WTC11 (cell line): ENCODE data around the gene CALN1. TPM values are rescaled to one million over a fixed set of nuclear protein-coding genes. Genes with fewer than 3 reads are reported as not detected.

Experiments
- ATAC-seq: fragments of 200-7000 bp; cut with Tn5 transposase; 2 replicates; pipeline ENCODE4 v1.10.0; 2021; ENCODE audit warnings: mild to moderate bottlenecking, moderate library complexity
- CTCF ChIA-PET: fragments of 300-600 bp; sonication (Branson Sonifier 250); formaldehyde crosslinking; loops from one replicate; lab custom pipeline; 2021; ENCODE audit warnings: antibody characterized with exemption; lab: Charles Lee
- POLR2A ChIA-PET: fragments of 350-600 bp; sonication (Branson Sonifier 250); formaldehyde crosslinking; loops from one replicate; lab custom pipeline; 2021; ENCODE audit warnings: antibody characterized with exemption; lab: Charles Lee
- DNase-seq: peaks from one replicate; pipeline ENCODE4 v3.0.0; 2021; ENCODE audit warnings: low spot score
- H3K27ac Mint-ChIP-seq: 2 replicates; pipeline ENCODE4 v1.8.0; 2021; ENCODE audit warnings: mixed read lengths
- H3K27me3 Mint-ChIP-seq: 2 replicates; pipeline ENCODE4 v1.8.0; 2021; ENCODE audit warnings: low read depth, mild to moderate bottlenecking, moderate library complexity, mixed read lengths
- H3K36me3 Mint-ChIP-seq: 2 replicates; pipeline ENCODE4 v1.8.0; 2021; ENCODE audit warnings: mixed read lengths
- H3K4me1 Mint-ChIP-seq: 2 replicates; pipeline ENCODE4 v1.8.0; 2022; ENCODE audit warnings: mixed read lengths
- H3K4me3 Mint-ChIP-seq: 2 replicates; pipeline ENCODE4 v1.8.0; 2021; ENCODE audit warnings: mild to moderate bottlenecking, moderate library complexity, mixed read lengths
- H3K9me3 Mint-ChIP-seq: 2 replicates; pipeline ENCODE4 v1.8.0; 2021; ENCODE audit warnings: mixed read lengths
- AFF4 ChIP-seq: sonication (generic); formaldehyde crosslinking; IDR thresholded peaks from 2 replicates; pipeline ENCODE4 v1.8.1; 2023; ENCODE audit warnings: mild to moderate bottlenecking, missing genetic modification reagents, borderline replicate concordance
- AR ChIP-seq: fragments of 250-450 bp; sonication (Bioruptor Pico); IDR thresholded peaks from 2 replicates; pipeline ENCODE4 v1.9.0; 2021; ENCODE audit warnings: mild to moderate bottlenecking
- CREB1 ChIP-seq: sonication (generic); formaldehyde crosslinking; IDR thresholded peaks from 2 replicates; pipeline ENCODE4 v1.8.0; 2023; ENCODE audit warnings: mild to moderate bottlenecking, missing genetic modification reagents
- CREM ChIP-seq: sonication (generic); formaldehyde crosslinking; IDR thresholded peaks from 2 replicates; pipeline ENCODE4 v1.8.1; 2022; ENCODE audit warnings: mild to moderate bottlenecking, missing genetic modification reagents, moderate library complexity
- FOXJ3 ChIP-seq: sonication (generic); formaldehyde crosslinking; IDR thresholded peaks from 2 replicates; pipeline ENCODE4 v1.9.0; 2021; ENCODE audit warnings: missing genetic modification reagents, mild to moderate bottlenecking, borderline replicate concordance
- FOXK1 ChIP-seq: sonication (generic); formaldehyde crosslinking; IDR thresholded peaks from 2 replicates; pipeline ENCODE4 v1.8.0; 2022; ENCODE audit warnings: mild to moderate bottlenecking, moderate library complexity, missing genetic modification reagents
- FOXP4 ChIP-seq: sonication (generic); formaldehyde crosslinking; IDR thresholded peaks from 2 replicates; pipeline ENCODE4 v1.8.0; 2022; ENCODE audit warnings: mild to moderate bottlenecking, missing genetic modification reagents
- IRF1 ChIP-seq: sonication (generic); formaldehyde crosslinking; IDR thresholded peaks from 2 replicates; pipeline ENCODE4 v1.8.0; 2023; ENCODE audit warnings: missing genetic modification reagents
- MXD4 ChIP-seq: fragments of 250-450 bp; sonication (Bioruptor Pico); IDR thresholded peaks from 2 replicates; pipeline ENCODE4 v1.8.0; 2021; ENCODE audit warnings: mild to moderate bottlenecking, moderate library complexity, borderline replicate concordance
- PRDM15 ChIP-seq: sonication (generic); formaldehyde crosslinking; IDR thresholded peaks from 2 replicates; pipeline ENCODE4 v1.8.0; 2022; ENCODE audit warnings: missing genetic modification reagents
- PREB ChIP-seq: sonication (generic); formaldehyde crosslinking; IDR thresholded peaks from 2 replicates; pipeline ENCODE4 v1.8.1; 2022; ENCODE audit warnings: mild to moderate bottlenecking, missing genetic modification reagents, moderate library complexity, borderline replicate concordance
- RELA ChIP-seq: sonication (generic); formaldehyde crosslinking; IDR thresholded peaks from 2 replicates; pipeline ENCODE4 v1.8.1; 2022; ENCODE audit warnings: missing genetic modification reagents, mild to moderate bottlenecking, borderline replicate concordance
- SP1 ChIP-seq: sonication (generic); formaldehyde crosslinking; conservative IDR thresholded peaks from 2 replicates; pipeline ENCODE4 v1.8.1; 2022; ENCODE audit warnings: missing genetic modification reagents
- TCF7 ChIP-seq: sonication (generic); formaldehyde crosslinking; IDR thresholded peaks from 2 replicates; pipeline ENCODE4 v1.8.0; 2022; ENCODE audit warnings: mild to moderate bottlenecking, low read depth, missing genetic modification reagents, moderate library complexity
- USF1 ChIP-seq: sonication (generic); formaldehyde crosslinking; IDR thresholded peaks from 2 replicates; pipeline ENCODE4 v1.8.0; 2022; ENCODE audit warnings: mild to moderate bottlenecking, missing genetic modification reagents
- ZNF232 ChIP-seq: sonication (generic); formaldehyde crosslinking; IDR thresholded peaks from 2 replicates; pipeline ENCODE4 v1.8.0; 2022; ENCODE audit warnings: mild to moderate bottlenecking, missing genetic modification reagents
- ZNF263 ChIP-seq: sonication (generic); formaldehyde crosslinking; IDR thresholded peaks from 2 replicates; pipeline ENCODE4 v1.8.1; 2022; ENCODE audit warnings: low read depth, mild to moderate bottlenecking, moderate library complexity, missing genetic modification reagents
- ZNF425 ChIP-seq: fragments of 250-450 bp; sonication (Bioruptor Pico); conservative IDR thresholded peaks from 2 replicates; pipeline ENCODE4 v1.9.0; 2021; ENCODE audit warnings: mild to moderate bottlenecking
- ZNF671 ChIP-seq: fragments of 250-450 bp; sonication (Bioruptor Pico); IDR thresholded peaks from 2 replicates; pipeline ENCODE4 v1.8.0; 2021; ENCODE audit warnings: mild to moderate bottlenecking
- total RNA-seq: library from RNA; stranded (reverse); gene quantifications from 3 replicates; pipeline ENCODE4 v1.2.3, GENCODE V29; 2021

Gene CALN1
- total RNA-seq, 1 experiment from 2014 or later, result 10.5 TPM

- TF ChIP-seq AR (CRISPR knock-in tag), result no peak
- no peak for TF ChIP-seq FOXJ3 (CRISPR knock-in tag)
These were observed 333.8 kb downstream of the CALN1 start (continued) for GRCh38 chr7:72078301-72078700.

- Mint-ChIP-seq H3K4me1 (no peaks in the 10 kb centered on the region), H3K36me3 (peaks cover 4% of the 10 kb centered on the region), H3K27ac (no peak overlapping the region), H3K4me3 (no peak overlapping the region), H3K9me3 (peaks cover 16% of the 10 kb centered on the region), H3K27me3 (no peaks in the 10 kb centered on the region)
- CTCF ChIA-PET, result no interaction called here
- ATAC-seq (no peak), DNase-seq (no peak)
- POLR2A ChIA-PET, result no interaction called here
- TF ChIP-seq ZNF425 (CRISPR knock-in tag) (no peak), CREB1 (CRISPR knock-in tag) (no peak), PRDM15 (no peak), IRF1 (CRISPR knock-in tag) (no peak), PREB (CRISPR knock-in tag) (no peak), ZNF263 (CRISPR knock-in tag) (no peak), AFF4 (CRISPR knock-in tag) (no peak), CREM (CRISPR knock-in tag) (no peak), ZNF671 (CRISPR knock-in tag) (no peak), FOXK1 (CRISPR knock-in tag) (no peak), SP1 (CRISPR knock-in tag) (no peak), FOXP4 (CRISPR knock-in tag) (no peak), TCF7 (CRISPR knock-in tag) (no peak), USF1 (CRISPR knock-in tag) (no peak), ZNF232 (no peak), MXD4 (CRISPR knock-in tag) (no peak), RELA (CRISPR knock-in tag) (no peak)
These were observed 334.4 kb downstream of the CALN1 start for GRCh38 chr7:72077786-72078185.
